ENCODE data around the gene IQGAP2. TPM values are rescaled to one million over a fixed set of nuclear protein-coding genes. Genes with fewer than 3 reads are reported as not detected.

The IQGAP2 gene
- total RNA-seq, 6 experiments from 2014 or later: 96.4 to 152 (median 123) TPM

GRCh38 chr5:76473009-76473336 is 69.9 kb downstream of the IQGAP2 start:
- 70% methylated on average over 2 of the region's 2 CpGs for WGBS (ENCODE audit: insufficient coverage, low coverage, low lambda C conversion rate, missing lambda C conversion rate)

GRCh38 chr5:76473661-76474060 is 70.6 kb downstream of the IQGAP2 start:
- ATAC-seq (no peak), DNase-seq (no peak)
- Histone ChIP-seq H3K36me3 (no peaks in the 10 kb centered on the region), H3K4me1 (peaks cover 0 to 67% (median 22%) of the 10 kb centered on the region in 4 donors), H3K27me3 (no peaks in the 10 kb centered on the region), H3K27ac (peak overlapping the region in 1 of 3 donors; percentile 59), H3K4me3 (no peak overlapping the region), H3K9me3 (no peaks in the 10 kb centered on the region)
- intact Hi-C loops (cut with DNase I): no loop called here
- TF ChIP-seq CTCF (IDR thresholded peaks at IDR 0.05): no peak
- TF ChIP-seq POLR2A (IDR thresholded peaks at IDR 0.05): no peak
- WGBS (ENCODE audit: insufficient coverage, low coverage, low lambda C conversion rate, missing lambda C conversion rate): 68% methylated on average over 3 of the region's 3 CpGs

More at GRCh38 chr5:76473009-76473336, 69.9 kb downstream of the IQGAP2 start:
- TF ChIP-seq POLR2A (IDR thresholded peaks at IDR 0.05) (no peak), CTCF (IDR thresholded peaks at IDR 0.05) (no peak)
- Histone ChIP-seq H3K4me3 (no peak overlapping the region), H3K9me3 (no peaks in the 10 kb centered on the region), H3K27me3 (no peaks in the 10 kb centered on the region), H3K27ac (peak overlapping the region in 1 of 3 donors; percentile 59), H3K4me1 (peaks cover 0 to 62% (median 19%) of the 10 kb centered on the region in 4 donors), H3K36me3 (no peaks in the 10 kb centered on the region)
- DNase-seq: no peak
- ATAC-seq: no peak
- intact Hi-C loops (cut with DNase I): no loop called here

- intact Hi-C loops (cut with DNase I): no loop called here
- TF ChIP-seq POLR2A (IDR thresholded peaks at IDR 0.05) (no peak), CTCF (IDR thresholded peaks at IDR 0.05) (no peak)
- no peaks in the 10 kb centered on the region for H3K9me3 ChIP-seq
- ATAC-seq (peak; percentile 7 to 48 (median 14)), DNase-seq (no peak)
- peak overlapping the region in 1 of 3 donors; percentile 59 for H3K27ac ChIP-seq
- H3K4me1 ChIP-seq: peaks cover 0 to 72% (median 26%) of the 10 kb centered on the region in 4 donors
- no peaks in the 10 kb centered on the region for H3K36me3 ChIP-seq
- 19% methylated on average over 2 of the region's 2 CpGs for WGBS (ENCODE audit: insufficient coverage, low coverage, low lambda C conversion rate, missing lambda C conversion rate)
- no peaks in the 10 kb centered on the region for H3K27me3 ChIP-seq
- H3K4me3 ChIP-seq: no peak overlapping the region
Measured at GRCh38 chr5:76474377-76474776, 71.3 kb downstream of the IQGAP2 start.

GRCh38 chr5:76475385-76475784 is 72.3 kb downstream of the IQGAP2 start:
- WGBS (ENCODE audit: insufficient coverage, low coverage, low lambda C conversion rate, missing lambda C conversion rate): 90% methylated on average over 2 of the region's 3 CpGs
- Histone ChIP-seq H3K9me3 (no peaks in the 10 kb centered on the region), H3K36me3 (no peaks in the 10 kb centered on the region), H3K27ac (no peak overlapping the region), H3K4me1 (peaks cover 0 to 78% (median 29%) of the 10 kb centered on the region in 4 donors), H3K27me3 (no peaks in the 10 kb centered on the region), H3K4me3 (no peak overlapping the region)
- ATAC-seq: no peak
- intact Hi-C loops (cut with DNase I): no loop called here
- DNase-seq: no peak
- no peak for TF ChIP-seq CTCF (IDR thresholded peaks at IDR 0.05)
- no peak for TF ChIP-seq POLR2A (IDR thresholded peaks at IDR 0.05)

- ATAC-seq (no peak), DNase-seq (no peak)
- Histone ChIP-seq H3K4me3 (no peak overlapping the region), H3K27me3 (no peaks in the 10 kb centered on the region), H3K4me1 (peaks cover 0 to 73% (median 27%) of the 10 kb centered on the region in 4 donors), H3K36me3 (no peaks in the 10 kb centered on the region), H3K9me3 (no peaks in the 10 kb centered on the region), H3K27ac (no peak overlapping the region)
- no peak for TF ChIP-seq POLR2A (IDR thresholded peaks at IDR 0.05)
- no peak for TF ChIP-seq CTCF (IDR thresholded peaks at IDR 0.05)
- intact Hi-C loops (cut with DNase I): no loop called here
- WGBS (ENCODE audit: insufficient coverage, low coverage, low lambda C conversion rate, missing lambda C conversion rate): 74% methylated on average over 2 of the region's 2 CpGs
Measured at GRCh38 chr5:76475936-76476335, 72.9 kb downstream of the IQGAP2 start.

Data from right lobe of liver (tissue), 6 donors.